K562 (cell line): ENCODE results near the gene OBSCN. TPM values are rescaled to one million over a fixed set of nuclear protein-coding genes. Genes with fewer than 3 reads are reported as not detected.

Experiments
- ATAC-seq: fragments of 200-7000 bp; cut with Tn5 transposase; 3 replicates; pipeline ENCODE4 v1.9.1; 2020; ENCODE audit warnings: moderate library complexity
- BruUV-seq: library from RNA; stranded (reverse); fragments of 400-500 nt; replicated peaks from 2 replicates; lab custom pipeline; 2021; lab: Mats Ljungman, UMichigan
- CTCF ChIA-PET: fragments of 300-600 bp; formaldehyde crosslinking; extraction: SDS; loops from one replicate; lab custom pipeline; 2021; ENCODE audit warnings: low intra/inter-chr PET ratio; lab: Yijun Ruan, JAX
- POLR2A ChIA-PET: fragments of 300-600, 350-650 bp; sonication (Branson Sonifier 250); formaldehyde crosslinking; extraction: SDS; loops from one replicate; lab custom pipeline; 2021; ENCODE audit warnings: antibody characterized with exemption, inconsistent platforms; lab: Yijun Ruan, JAX
- DNase-seq, 4 experiments: peaks; one replicate each; pipeline versions ENCODE4 v3.0.0 to v3.0.0-alpha.2; 2011 to 2018; ENCODE audit warnings: low spot score in 3 of 4, mixed read lengths in 3 of 4; ENCODE audit errors: extremely low read depth in 1 of 4
- FAIRE-seq: peaks from 2 replicates; lab custom pipeline; 2011; peaks lifted over from hg19 to GRCh38; lab: Jason Lieb, UNC
- H2AFZ ChIP-seq: 2 replicates; pipeline ENCODE4 v1.6.0; 2011; ENCODE audit warnings: low read depth, low read length, control low read depth, inconsistent platforms
- H3K27ac ChIP-seq: fragments of 200-600 bp; 3 replicates; pipeline ENCODE4 v1.8.0; 2011; ENCODE audit warnings: low read depth, mild to moderate bottlenecking, control low read depth, inconsistent platforms, low read length, moderate library complexity, mixed read lengths; ENCODE audit errors: extremely low read depth
- H3K27me3 ChIP-seq, 2 experiments: fragments of 300-600 bp in 1 of 2; 2 replicates in 1 of 2; 3 replicates in 1 of 2; pipeline versions ENCODE4 v1.6.0 to v1.8.0; 2011; ENCODE audit warnings: inconsistent platforms in 2 of 2, low read length in 2 of 2, mild to moderate bottlenecking in 1 of 2, mixed read lengths in 1 of 2, moderate library complexity in 1 of 2; ENCODE audit not compliant: control insufficient read depth in 2 of 2, insufficient read depth in 2 of 2
- H3K36me3 ChIP-seq: fragments of 300-600 bp; 3 replicates; pipeline ENCODE4 v1.8.0; 2011; ENCODE audit warnings: mild to moderate bottlenecking, low read length, inconsistent platforms; ENCODE audit not compliant: control insufficient read depth, insufficient read depth
- H3K4me1 ChIP-seq, 2 experiments: fragments of 200-600 bp in 1 of 2; replicated peaks in 1 of 2; 2 replicates in 1 of 2; 3 replicates in 1 of 2; pipeline versions ENCODE4 v1.5.1 to v1.8.0; 2011; ENCODE audit warnings: inconsistent platforms in 2 of 2, low read length in 2 of 2, mild to moderate bottlenecking in 1 of 2, mixed read lengths in 1 of 2, moderate library complexity in 1 of 2; ENCODE audit not compliant: control insufficient read depth in 2 of 2, insufficient read depth in 2 of 2
- H3K4me2 ChIP-seq: 2 replicates; pipeline ENCODE4 v1.6.1; 2011; ENCODE audit warnings: low read length, control low read depth, inconsistent platforms, mixed read lengths; ENCODE audit not compliant: insufficient read depth
- H3K4me3 ChIP-seq: fragments of 200-600 bp; sonication (generic), shearing (Covaris generic); 2 replicates; pipeline ENCODE4 v1.5.1; 2016; ENCODE audit warnings: control low read depth, inconsistent platforms
- H3K79me2 ChIP-seq: fragments of 200-600 bp; 3 replicates; pipeline ENCODE4 v1.8.0; 2011; ENCODE audit warnings: low read length, inconsistent platforms; ENCODE audit not compliant: control insufficient read depth, insufficient read depth
- H3K9ac ChIP-seq, 2 experiments: 2 replicates each; pipeline versions ENCODE4 v1.6.0 to v1.6.1; 2011; ENCODE audit warnings: low read depth in 2 of 2, low read length in 2 of 2, control low read depth in 1 of 2, inconsistent platforms in 1 of 2, mild to moderate bottlenecking in 1 of 2, mixed read lengths in 1 of 2; ENCODE audit not compliant: insufficient read depth in 1 of 2
- H3K9me1 ChIP-seq: one replicate; pipeline ENCODE4 v1.6.0; 2011; ENCODE audit warnings: inconsistent platforms, mild to moderate bottlenecking, low read length, moderate library complexity; ENCODE audit not compliant: control insufficient read depth, insufficient read depth
- H3K9me3 ChIP-seq: replicated peaks from 2 replicates; pipeline ENCODE4 v1.5.1; 2011; ENCODE audit warnings: low read depth, low read length, inconsistent platforms; ENCODE audit not compliant: control insufficient read depth, insufficient read depth
- H4K20me1 ChIP-seq: replicated peaks from 2 replicates; pipeline ENCODE4 v1.6.1; 2011; ENCODE audit warnings: low read length, inconsistent platforms, mixed read lengths; ENCODE audit not compliant: control insufficient read depth, insufficient read depth
- CBFA2T2 ChIP-seq: fragments of 450-650 bp; conservative IDR thresholded peaks from 2 replicates; pipeline ENCODE4 v1.6.1; 2017; ENCODE audit warnings: mild to moderate bottlenecking
- HES1 ChIP-seq: fragments of 450-650 bp; IDR thresholded peaks from 2 replicates; pipeline ENCODE4 v1.6.1; 2016; ENCODE audit warnings: low read depth, mild to moderate bottlenecking, moderate library complexity
- NFXL1 ChIP-seq: fragments of 450-650 bp; formaldehyde crosslinking; IDR thresholded peaks from 2 replicates; pipeline ENCODE4 v1.4.0; 2021; ENCODE audit warnings: mild to moderate bottlenecking
- STAT6 ChIP-seq: sonication (generic); formaldehyde crosslinking; IDR thresholded peaks from 2 replicates; pipeline ENCODE4 v1.8.1; 2023; ENCODE audit warnings: mild to moderate bottlenecking, missing genetic modification reagents
- ZBTB17 ChIP-seq: fragments of 450-650 bp; formaldehyde crosslinking; IDR thresholded peaks from 2 replicates; pipeline ENCODE4 v1.4.0; 2020; ENCODE audit warnings: mild to moderate bottlenecking
- ZC3H4 ChIP-seq: sonication (generic); formaldehyde crosslinking; IDR thresholded peaks from 2 replicates; pipeline ENCODE4 v1.9.0; 2021; ENCODE audit warnings: missing genetic modification reagents, borderline replicate concordance
- ZNF280B ChIP-seq: fragments of 250-450 bp; sonication (Bioruptor Pico); IDR thresholded peaks from 2 replicates; pipeline ENCODE4 v1.5.1; 2021; ENCODE audit warnings: mild to moderate bottlenecking
- ZNF3 ChIP-seq: fragments of 250-450 bp; sonication (Bioruptor Pico); IDR thresholded peaks from 2 replicates; pipeline ENCODE4 v1.5.0; 2021; ENCODE audit warnings: mild to moderate bottlenecking, moderate library complexity
- WGBS: fragments of 100-300 bp; shearing (Covaris generic); methylation state at CpG from one replicate; pipeline ENCODE4 v1.1.6; 2016; ENCODE audit warnings: low coverage, mixed read lengths; ENCODE audit not compliant: insufficient coverage; ENCODE audit errors: missing lambda C conversion rate; 5-methylcytosine and 5-hydroxymethylcytosine counted together
- in situ Hi-C: fragments of 300-500 bp; cut with MboI; formaldehyde crosslinking; loops from 4 replicates; pipeline ENCODE4 v1.15.0; 2018; ENCODE audit warnings: inconsistent platforms, mixed read lengths
- intact Hi-C: fragments of 100-400 bp; cut with micrococcal nuclease; formaldehyde crosslinking; loops from 2 replicates; pipeline ENCODE4 v1.14.2; 2022
- polyA plus RNA-seq, 8 experiments: library from polyadenylated mRNA; depleted of rRNA in 4 of 8; stranded (reverse) in 5 of 8; unstranded in 3 of 8; fragments of >200 nt; fragmentation: Nextera tagmentation in 2 of 8; fragmentation: Illumina TruSeq in 1 of 8; extraction: Ambion mirVana in 2 of 8; extraction: Trizol in 1 of 8; gene quantifications; 2 replicates each; pipeline versions ENCODE4 v1.2.1 to v1.2.3, GENCODE V29; 2011 to 2014; ENCODE audit warnings: inconsistent platforms in 1 of 8, missing spikeins in 1 of 8
- total RNA-seq, 7 experiments: library from RNA; depleted of rRNA in 6 of 7; stranded (reverse); fragments of >200 nt in 6 of 7; fragmentation: Illumina TruSeq in 2 of 7; extraction: Trizol in 2 of 7; gene quantifications; 2 replicates each; pipeline versions ENCODE4 v1.2.1 to v1.2.3, GENCODE V29; 2011 to 2021; ENCODE audit warnings: low replicate concordance in 1 of 7

Gene OBSCN
- total and polyA plus RNA-seq, 9 of the 15 experiments (the other 6 are each of a cell fraction or from before 2014, with no cell fraction given) = 0.18 to 19.7 (median 3.6) TPM

GRCh38 chr1:228341814-228342626 lies 134.2 kb downstream of the OBSCN start:
- Histone ChIP-seq H3K27ac (no peak overlapping the region), H3K9me3 (peaks cover 8% of the 10 kb centered on the region; the same call in 1 of the 2 replicates), H3K79me2 (no peaks in the 10 kb centered on the region), H3K9ac (0 out of 4 replicates have a peak overlapping the region, but pooled peaks of 1 of the 2 experiments have one; percentile 10), H3K27me3 (peaks cover 1 to 22% of the 10 kb centered on the region in 2 experiments; a peak in 4 of 5 replicates), H3K4me1 (peaks cover 5 to 50% of the 10 kb centered on the region in 2 experiments; a peak in 3 of 5 replicates), H4K20me1 (no peaks in the 10 kb centered on the region), H3K9me1 (no peaks in the 10 kb centered on the region), H2AFZ (no peak overlapping the region), H3K4me3 (no peak overlapping the region), H3K36me3 (no peaks in the 10 kb centered on the region; the same call in 2 of the 3 replicates), H3K4me2 (no peak overlapping the region)
- no peak for TF ChIP-seq NFXL1
- no peak for TF ChIP-seq HES1
- no peak for TF ChIP-seq ZNF280B (CRISPR knock-in tag)
- TF ChIP-seq ZNF3 (CRISPR knock-in tag) = no peak
- TF ChIP-seq ZC3H4 (CRISPR knock-in tag) = no peak
- no peak for TF ChIP-seq ZBTB17 (CRISPR knock-in tag)
- no peak for TF ChIP-seq STAT6 (CRISPR knock-in tag)
- TF ChIP-seq CBFA2T2 = no peak
- FAIRE-seq (no peak), ATAC-seq (no peak), DNase-seq (no peak)
- intact Hi-C loops = loop anchor here (2.0 to 5.0 kb wide), 3 partner anchors 50 to 173 kb away; partner anchors contain the start of gene TRIM11
- ChIA-PET POLR2A (interaction anchor here (0.6 to 1.3 kb wide), 4 partner anchors 12 to 416 kb away, joined by 3 to 4 read pairs (median 3); no protein-coding TSS in a partner anchor), CTCF (interaction anchor here (0.6 to 4.5 kb wide), 2 partner anchors 173 to 198 kb away, joined by 3 to 21 read pairs; no protein-coding TSS in a partner anchor)
- 49% methylated on average over 20 of the region's 20 CpGs for WGBS
- in situ Hi-C loops = loop anchor here (10.0 kb wide), 1 partner anchor 113 kb away; a partner anchor contains a TSS
- no TSS peak for BruUV-seq
